Thoracic aorta (tissue), 2 donors: ENCODE data around the gene B3GNT5. TPM values are rescaled to one million over a fixed set of nuclear protein-coding genes. Genes with fewer than 3 reads are reported as not detected.
A peak's percentile ranks its signal among the peaks of the same experiment; 100 is the strongest.

ENCODE experiments used
- ATAC-seq: fragments of 150-250 bp; one replicate; pipeline ENCODE4 v1.8.0; 2017; ENCODE audit warnings: low read depth; ENCODE audit not compliant: insufficient number of reproducible peaks, low FRiP score
- DNase-seq: peaks from one replicate; pipeline ENCODE4 v3.0.0-alpha.2; 2020; ENCODE audit warnings: low spot score
- H3K27ac ChIP-seq, 2 donors: fragments of 200-600 bp; sonication (generic); 1 replicate in 1 of 2; 2 replicates in 1 of 2; pipeline ENCODE4 v1.5.1; 2016; ENCODE audit warnings: mild to moderate bottlenecking in 2 of 2, moderate library complexity in 2 of 2
- H3K27me3 ChIP-seq: fragments of 200-600 bp; sonication (generic); replicated peaks from 2 replicates; pipeline ENCODE4 v1.6.0; 2016; ENCODE audit warnings: mild to moderate bottlenecking; ENCODE audit not compliant: insufficient read depth
- H3K36me3 ChIP-seq: fragments of 200-600 bp; sonication (generic); one replicate; pipeline ENCODE4 v1.5.1; 2016
- H3K4me1 ChIP-seq, 2 donors: fragments of 200-600 bp; sonication (generic); 1 replicate in 1 of 2; 2 replicates in 1 of 2; pipeline versions ENCODE4 v1.5.1 to v1.6.0; 2016; ENCODE audit warnings: low read depth in 2 of 2, mild to moderate bottlenecking in 1 of 2; ENCODE audit not compliant: control insufficient read depth in 1 of 2
- H3K4me3 ChIP-seq: fragments of 200-600 bp; sonication (generic); 2 replicates; pipeline ENCODE4 v1.5.1; 2016; ENCODE audit warnings: mild to moderate bottlenecking
- H3K9me3 ChIP-seq: fragments of 200-600 bp; sonication (generic); 2 replicates; pipeline ENCODE4 v1.5.1; 2016
- total RNA-seq, 2 donors: library from RNA; depleted of rRNA; stranded (reverse); fragments of >200 nt; gene quantifications; one replicate each; pipeline versions ENCODE4 v1.1.0 to v1.2.3, GENCODE V29; 2016
- TF ChIP-seq, protein P1 (sequence below): fragments of 200-600 bp; sonication (generic); IDR thresholded peaks from one replicate; pipeline ENCODE4 v1.5.1; 2019; ENCODE audit warnings: antibody characterized with exemption

B3GNT5 gene
- total RNA-seq, 2 donors from 2014 or later: 3.1 to 7.5 TPM

- no peak overlapping the region for H3K4me3 ChIP-seq
- TF ChIP-seq, protein P1, sequence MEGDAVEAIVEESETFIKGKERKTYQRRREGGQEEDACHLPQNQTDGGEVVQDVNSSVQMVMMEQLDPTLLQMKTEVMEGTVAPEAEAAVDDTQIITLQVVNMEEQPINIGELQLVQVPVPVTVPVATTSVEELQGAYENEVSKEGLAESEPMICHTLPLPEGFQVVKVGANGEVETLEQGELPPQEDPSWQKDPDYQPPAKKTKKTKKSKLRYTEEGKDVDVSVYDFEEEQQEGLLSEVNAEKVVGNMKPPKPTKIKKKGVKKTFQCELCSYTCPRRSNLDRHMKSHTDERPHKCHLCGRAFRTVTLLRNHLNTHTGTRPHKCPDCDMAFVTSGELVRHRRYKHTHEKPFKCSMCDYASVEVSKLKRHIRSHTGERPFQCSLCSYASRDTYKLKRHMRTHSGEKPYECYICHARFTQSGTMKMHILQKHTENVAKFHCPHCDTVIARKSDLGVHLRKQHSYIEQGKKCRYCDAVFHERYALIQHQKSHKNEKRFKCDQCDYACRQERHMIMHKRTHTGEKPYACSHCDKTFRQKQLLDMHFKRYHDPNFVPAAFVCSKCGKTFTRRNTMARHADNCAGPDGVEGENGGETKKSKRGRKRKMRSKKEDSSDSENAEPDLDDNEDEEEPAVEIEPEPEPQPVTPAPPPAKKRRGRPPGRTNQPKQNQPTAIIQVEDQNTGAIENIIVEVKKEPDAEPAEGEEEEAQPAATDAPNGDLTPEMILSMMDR: no peak
- peaks cover 14 to 43% of the 10 kb centered on the region in 2 donors for H3K4me1 ChIP-seq
- no peak for DNase-seq
- H3K27ac ChIP-seq: peak overlapping the region; percentile 8 to 70
- H3K36me3 ChIP-seq: no peaks in the 10 kb centered on the region
- no peaks in the 10 kb centered on the region for H3K27me3 ChIP-seq
- no peaks in the 10 kb centered on the region for H3K9me3 ChIP-seq
- no peak for ATAC-seq
Measured at GRCh38 chr3:183288117-183288516, 35.1 kb downstream of the B3GNT5 start.

- TF ChIP-seq, protein P1: no peak
- ATAC-seq: no peak
- DNase-seq: no peak
Measured at GRCh38 chr3:183290216-183290615, 37.2 kb downstream of the B3GNT5 start.

GRCh38 chr3:183291497-183292031, 38.5 kb downstream of the B3GNT5 start:
- Histone ChIP-seq H3K27me3 (no peaks in the 10 kb centered on the region), H3K9me3 (no peaks in the 10 kb centered on the region), H3K36me3 (no peaks in the 10 kb centered on the region), H3K4me1 (peaks cover 2 to 19% of the 10 kb centered on the region in 2 donors), H3K27ac (no peak overlapping the region), H3K4me3 (no peak overlapping the region)
- TF ChIP-seq, protein P1: no peak
- DNase-seq: no peak
- no peak for ATAC-seq

More at GRCh38 chr3:183290216-183290615, 37.2 kb downstream of the B3GNT5 start:
- H3K27ac ChIP-seq: no peak overlapping the region
- H3K27me3 ChIP-seq: no peaks in the 10 kb centered on the region
- peaks cover 11 to 31% of the 10 kb centered on the region in 2 donors for H3K4me1 ChIP-seq
- H3K9me3 ChIP-seq: no peaks in the 10 kb centered on the region
- no peaks in the 10 kb centered on the region for H3K36me3 ChIP-seq
- H3K4me3 ChIP-seq: no peak overlapping the region

- Histone ChIP-seq H3K36me3 (no peaks in the 10 kb centered on the region), H3K27ac (no peak overlapping the region), H3K4me3 (no peak overlapping the region), H3K9me3 (no peaks in the 10 kb centered on the region), H3K27me3 (no peaks in the 10 kb centered on the region), H3K4me1 (peaks cover 0 to 4% of the 10 kb centered on the region in 2 donors)
- ATAC-seq (no peak), DNase-seq (no peak)
- TF ChIP-seq, protein P1: no peak
Measured at GRCh38 chr3:183293966-183294365, 40.9 kb downstream of the B3GNT5 start.

DNA sequence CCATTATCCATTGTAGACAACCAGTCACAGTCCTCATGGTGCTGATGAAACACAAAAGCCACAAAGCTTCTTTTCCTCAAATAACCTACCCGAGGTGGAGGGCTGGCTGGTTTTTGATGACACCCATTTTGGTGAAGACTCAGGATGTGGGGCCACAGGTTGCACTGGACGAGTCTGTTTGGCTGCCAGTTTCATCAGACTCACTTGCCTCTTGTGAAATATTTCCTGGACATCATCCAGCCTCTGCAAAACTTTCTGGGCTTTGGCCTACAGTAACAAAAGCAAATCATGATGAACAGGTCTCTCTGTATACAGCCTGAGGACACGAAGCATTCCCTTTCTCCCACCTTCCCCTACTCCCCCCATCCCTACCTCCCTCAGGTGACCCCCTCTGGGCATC, 42.2 kb downstream of the B3GNT5 start:
- TF ChIP-seq, protein P1: no peak
- Histone ChIP-seq H3K36me3 (no peaks in the 10 kb centered on the region), H3K4me1 (peaks cover 0 to 6% of the 10 kb centered on the region in 2 donors), H3K9me3 (no peaks in the 10 kb centered on the region), H3K27ac (no peak overlapping the region), H3K4me3 (no peak overlapping the region), H3K27me3 (no peaks in the 10 kb centered on the region)
- ATAC-seq (no peak), DNase-seq (no peak)
